Effector memory CD4-positive, alpha-beta T cell (primary cell): Measurements from ENCODE around the gene GNAI1.

Experiments used
- DNase-seq, 3 donors: peaks; one replicate each; pipeline ENCODE4 v3.0.0-alpha.2; 2020
- H3K27ac ChIP-seq: 2 replicates; pipeline ENCODE4 v1.7.0; 2013; ENCODE audit warnings: mild to moderate bottlenecking, low read length, moderate library complexity; ENCODE audit not compliant: insufficient read depth, poor library complexity, severe bottlenecking
- H3K27me3 ChIP-seq: replicated peaks from 2 replicates; pipeline ENCODE4 v1.7.0; 2013; ENCODE audit warnings: mild to moderate bottlenecking, low read length; ENCODE audit not compliant: insufficient read depth, control insufficient read depth, poor library complexity, severe bottlenecking
- H3K36me3 ChIP-seq: 2 replicates; pipeline ENCODE4 v1.7.0; 2013; ENCODE audit warnings: mild to moderate bottlenecking, low read length, moderate library complexity; ENCODE audit not compliant: control insufficient read depth, insufficient read depth
- H3K4me1 ChIP-seq: 2 replicates; pipeline ENCODE4 v1.7.0; 2013; ENCODE audit warnings: low read length, mild to moderate bottlenecking; ENCODE audit not compliant: control insufficient read depth, insufficient read depth, poor library complexity, severe bottlenecking
- H3K4me3 ChIP-seq: 2 replicates; pipeline ENCODE4 v1.7.0; 2013; ENCODE audit warnings: low read length, low read depth, mild to moderate bottlenecking; ENCODE audit not compliant: insufficient read depth, poor library complexity, severe bottlenecking
- H3K9me3 ChIP-seq: 2 replicates; pipeline ENCODE4 v1.7.0; 2013; ENCODE audit warnings: mild to moderate bottlenecking, low read length, moderate library complexity; ENCODE audit not compliant: control insufficient read depth

Gene GNAI1

DNA sequence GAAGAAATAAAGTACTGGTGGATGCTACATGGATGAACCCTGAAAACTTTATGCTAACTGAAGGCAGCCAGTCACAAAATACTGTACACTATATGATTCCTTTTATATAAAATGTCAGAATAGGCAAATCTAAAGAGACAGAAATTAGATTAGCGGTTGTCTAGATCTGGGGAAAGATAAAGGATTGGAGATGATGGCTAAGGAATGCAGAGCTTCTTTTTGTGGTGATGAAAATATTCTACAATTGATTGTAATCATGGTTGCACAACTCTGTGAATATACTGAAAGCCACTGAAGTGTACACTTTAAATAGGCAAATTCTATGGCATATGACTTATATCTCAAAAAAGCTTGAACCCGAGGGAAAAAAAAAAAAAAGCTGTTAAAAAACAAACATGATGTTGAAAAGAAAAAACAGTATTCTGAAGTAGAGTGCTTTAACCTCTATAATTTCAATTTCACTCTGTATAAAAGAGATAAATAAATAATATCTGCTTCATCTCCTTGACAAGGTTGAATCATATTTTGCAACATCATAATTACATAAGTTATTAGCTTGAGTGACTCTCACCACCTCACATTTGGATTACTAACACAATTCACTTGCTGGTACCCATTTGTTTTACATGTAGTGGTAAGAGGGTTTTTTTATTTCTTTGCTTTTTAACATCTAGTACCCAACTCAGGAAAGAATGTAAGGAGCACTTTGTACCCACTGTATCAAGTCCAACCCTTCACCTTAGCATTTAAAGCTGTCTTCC, 2.8 kb upstream of the GNAI1 start:
- Histone ChIP-seq H3K9me3 (no peaks in the 10 kb centered on the region), H3K4me3 (no peak overlapping the region), H3K27me3 (no peaks in the 10 kb centered on the region), H3K4me1 (peaks cover 7% of the 10 kb centered on the region), H3K27ac (no peak overlapping the region), H3K36me3 (no peaks in the 10 kb centered on the region)
- no peak for DNase-seq

- Histone ChIP-seq H3K36me3 (no peaks in the 10 kb centered on the region), H3K9me3 (no peaks in the 10 kb centered on the region), H3K27ac (no peak overlapping the region), H3K4me1 (peaks cover 7% of the 10 kb centered on the region), H3K4me3 (no peak overlapping the region), H3K27me3 (no peaks in the 10 kb centered on the region)
- DNase-seq = no peak
Observed at GRCh38 chr7:80132594-80132993, 2.0 kb upstream of the GNAI1 start.

DNA sequence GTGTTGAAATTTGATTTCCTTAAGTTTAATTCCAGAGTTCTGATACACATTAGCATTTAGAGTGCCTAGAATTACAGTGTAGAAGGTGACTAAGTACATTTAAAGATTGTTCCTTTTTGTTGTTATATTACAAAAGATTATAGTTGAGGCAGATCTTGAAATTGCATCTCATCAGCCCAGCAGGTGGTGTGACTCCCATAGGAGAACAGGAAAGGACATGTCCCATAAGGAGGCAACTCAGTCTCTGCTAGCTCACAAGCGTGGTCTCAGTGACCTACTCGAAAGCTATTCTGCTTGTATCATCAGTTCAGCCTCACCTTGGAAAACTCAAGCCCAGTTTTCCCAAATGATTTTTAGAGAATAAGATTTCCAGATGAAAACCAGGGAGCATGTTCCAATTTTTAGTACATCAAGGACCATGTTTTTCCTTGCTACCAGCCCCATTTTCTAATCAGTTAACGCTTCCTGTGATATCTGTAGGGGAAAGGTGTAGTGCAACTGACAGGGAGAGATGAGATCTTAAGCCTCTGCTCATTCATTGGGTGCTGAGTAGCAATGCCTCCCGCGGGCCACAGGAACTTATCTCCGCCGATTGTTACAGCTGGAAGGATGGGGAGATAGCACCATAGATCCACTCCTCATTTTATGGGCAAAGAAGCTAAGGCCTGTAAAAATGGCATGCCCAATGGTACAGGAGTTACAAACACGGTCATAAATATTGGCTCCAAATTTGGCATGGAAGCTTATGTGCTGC, 1.1 kb upstream of the GNAI1 start:
- no peak for DNase-seq
- Histone ChIP-seq H3K4me1 (peaks cover 7% of the 10 kb centered on the region), H3K27ac (no peak overlapping the region), H3K36me3 (no peaks in the 10 kb centered on the region), H3K4me3 (no peak overlapping the region), H3K27me3 (no peaks in the 10 kb centered on the region), H3K9me3 (no peaks in the 10 kb centered on the region)

DNA sequence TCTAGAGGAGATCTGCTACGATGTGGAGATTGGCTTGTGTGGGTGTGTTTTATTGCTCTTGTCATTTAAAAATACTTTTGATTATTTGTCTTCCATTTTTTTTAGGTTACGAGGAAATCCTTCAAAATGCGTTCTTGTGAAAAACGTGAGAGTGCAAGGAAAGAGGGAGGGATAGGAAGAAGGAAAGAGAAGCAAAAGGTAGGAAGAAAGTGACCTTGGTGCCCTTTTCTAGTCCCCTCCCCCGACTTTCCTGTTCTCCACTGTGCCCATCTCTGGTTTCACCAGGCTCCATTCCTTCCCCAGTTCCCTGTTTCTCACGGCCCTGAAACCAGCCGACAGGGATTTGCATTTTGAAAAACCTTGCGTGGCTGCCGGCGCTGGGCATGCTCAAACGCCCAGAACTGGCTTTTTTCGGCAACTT, 506 bp upstream of the GNAI1 start:
- H3K9me3 ChIP-seq = no peaks in the 10 kb centered on the region
- H3K4me3 ChIP-seq = no peak overlapping the region
- H3K4me1 ChIP-seq = peaks cover 7% of the 10 kb centered on the region
- no peaks in the 10 kb centered on the region for H3K36me3 ChIP-seq
- no peak overlapping the region for H3K27ac ChIP-seq
- DNase-seq = no peak
- no peaks in the 10 kb centered on the region for H3K27me3 ChIP-seq

DNA sequence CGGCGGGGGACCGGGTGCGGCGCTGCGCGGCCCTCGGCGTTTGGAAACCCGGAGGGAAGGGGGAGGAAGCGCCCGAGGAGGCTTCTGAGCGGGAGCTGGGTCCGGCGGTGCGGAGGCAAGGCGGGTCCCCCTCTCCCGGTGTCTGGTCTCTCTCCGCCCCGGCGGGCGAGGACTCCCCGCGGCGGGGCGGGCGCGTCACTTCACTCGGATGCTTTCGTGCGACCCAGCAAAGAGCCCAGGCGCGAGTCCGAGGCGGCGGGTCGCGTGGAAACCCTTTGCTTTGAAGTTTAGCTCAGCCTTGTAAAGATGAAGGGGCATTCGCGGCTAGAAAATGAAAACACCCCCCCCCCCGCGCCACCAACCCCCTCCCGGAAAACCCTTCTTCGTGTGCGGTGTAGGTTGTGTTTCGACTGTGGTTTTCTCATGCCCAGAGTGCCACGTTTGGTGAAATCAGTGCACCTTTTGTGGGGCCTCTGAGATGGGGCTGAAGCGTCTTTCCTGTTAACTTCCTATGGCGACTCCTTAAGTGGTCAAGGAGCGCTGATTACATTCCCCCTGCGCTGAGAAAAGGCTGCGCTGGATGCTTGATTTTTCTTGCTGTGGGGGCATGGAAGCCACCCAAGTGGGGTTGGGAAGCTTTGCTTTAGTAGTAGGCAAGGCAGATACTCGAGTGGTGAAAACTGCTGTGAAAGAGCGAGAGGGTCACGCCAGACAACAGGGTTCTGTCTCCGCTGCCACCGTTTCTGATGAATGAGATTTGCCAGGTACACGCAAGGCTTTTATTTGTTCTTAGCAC, 876 bp downstream of the GNAI1 start:
- peaks cover 7% of the 10 kb centered on the region for H3K4me1 ChIP-seq
- H3K4me3 ChIP-seq = peak overlapping the region; percentile 32
- no peak for DNase-seq
- H3K9me3 ChIP-seq = no peaks in the 10 kb centered on the region
- H3K36me3 ChIP-seq = no peaks in the 10 kb centered on the region
- no peak overlapping the region for H3K27ac ChIP-seq
- H3K27me3 ChIP-seq = no peaks in the 10 kb centered on the region

DNA sequence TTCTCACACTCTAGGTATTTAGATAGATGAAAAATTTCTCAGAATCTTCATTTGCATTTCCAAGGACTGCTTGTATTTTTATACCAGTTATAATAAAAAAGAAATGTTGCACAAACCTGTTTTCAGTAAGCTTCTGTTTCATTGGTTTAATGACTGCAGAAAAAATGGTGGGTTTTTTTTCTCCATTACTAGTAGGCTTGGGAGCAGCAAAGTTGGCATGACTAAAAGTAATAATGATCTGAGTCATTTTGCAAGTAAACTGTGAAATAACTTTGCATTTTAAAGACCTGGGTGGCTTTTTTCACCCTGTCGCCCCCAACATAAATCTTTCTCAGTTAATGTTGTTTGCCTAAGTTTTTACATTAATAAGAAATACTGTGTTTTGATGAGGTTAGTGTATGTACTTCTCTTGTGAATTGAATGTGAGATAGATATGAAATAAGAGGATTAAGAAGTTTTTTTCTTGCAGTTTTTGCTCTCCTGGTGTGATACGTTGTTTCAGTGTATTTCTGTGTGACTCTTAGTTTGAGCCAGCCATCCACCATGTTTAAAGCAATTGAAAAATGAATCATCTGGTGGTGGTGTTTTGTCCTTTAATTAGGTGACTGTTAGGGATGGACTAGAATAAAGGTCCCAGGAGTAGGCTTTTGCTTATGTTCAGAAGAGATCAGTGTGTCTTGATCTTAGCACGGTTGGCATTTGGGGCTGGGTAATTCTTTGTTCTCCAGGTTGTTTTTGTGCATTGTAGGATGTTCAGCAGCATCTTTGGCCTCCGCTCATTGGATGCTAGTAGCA, 1.8 kb downstream of the GNAI1 start:
- no peak for DNase-seq
- no peaks in the 10 kb centered on the region for H3K9me3 ChIP-seq
- no peak overlapping the region for H3K4me3 ChIP-seq
- H3K27me3 ChIP-seq = no peaks in the 10 kb centered on the region
- peaks cover 7% of the 10 kb centered on the region for H3K4me1 ChIP-seq
- H3K27ac ChIP-seq = no peak overlapping the region
- H3K36me3 ChIP-seq = no peaks in the 10 kb centered on the region

DNA sequence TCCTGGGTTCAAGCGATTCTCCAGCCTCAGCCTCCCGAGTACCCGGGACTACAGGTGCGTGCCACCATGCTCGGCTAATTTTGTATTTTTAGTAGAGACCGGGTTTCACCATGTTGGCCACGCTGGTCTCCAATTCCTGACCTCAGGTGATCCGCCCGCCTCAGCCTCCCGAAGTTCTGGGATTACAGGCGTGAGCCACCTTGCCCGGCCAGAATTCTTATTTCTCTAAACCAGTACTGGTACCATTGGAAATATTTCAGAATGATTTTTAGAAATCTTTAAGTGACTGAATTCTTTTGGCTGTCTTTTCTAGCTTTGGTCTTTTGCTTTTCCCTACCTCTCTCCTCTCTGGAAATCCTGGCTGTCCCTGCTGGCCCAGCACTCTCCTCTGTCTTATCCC, 2.8 kb downstream of the GNAI1 start:
- no peak overlapping the region for H3K27ac ChIP-seq
- no peaks in the 10 kb centered on the region for H3K36me3 ChIP-seq
- H3K4me1 ChIP-seq = peaks cover 7% of the 10 kb centered on the region
- no peak overlapping the region for H3K4me3 ChIP-seq
- H3K27me3 ChIP-seq = no peaks in the 10 kb centered on the region
- no peaks in the 10 kb centered on the region for H3K9me3 ChIP-seq
- DNase-seq = no peak

GRCh38 chr7:80139236-80139635, 4.6 kb downstream of the GNAI1 start:
- no peaks in the 10 kb centered on the region for H3K36me3 ChIP-seq
- H3K4me3 ChIP-seq = no peak overlapping the region
- no peak for DNase-seq
- H3K27ac ChIP-seq = no peak overlapping the region
- peaks cover 7% of the 10 kb centered on the region for H3K4me1 ChIP-seq
- no peaks in the 10 kb centered on the region for H3K27me3 ChIP-seq
- no peaks in the 10 kb centered on the region for H3K9me3 ChIP-seq

DNA sequence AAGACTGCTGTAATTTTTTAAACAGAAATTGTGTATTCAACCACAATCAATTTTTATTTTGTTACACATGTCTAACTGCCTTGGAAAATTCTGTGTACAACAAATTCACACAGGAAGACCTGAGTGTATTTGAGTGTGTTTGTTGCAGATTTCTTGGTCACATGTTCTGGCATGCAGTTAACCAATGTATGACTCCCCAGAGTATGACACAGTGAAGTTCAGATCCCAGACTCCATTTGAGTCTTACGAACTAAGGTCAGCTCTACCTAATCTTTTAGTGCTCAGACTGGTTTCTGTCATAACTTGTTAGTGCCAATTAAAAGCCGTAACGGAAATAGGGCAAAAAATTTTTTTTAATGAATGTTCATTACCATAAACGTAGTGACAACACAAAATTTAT, 5.8 kb downstream of the GNAI1 start:
- Histone ChIP-seq H3K4me3 (no peak overlapping the region), H3K36me3 (no peaks in the 10 kb centered on the region), H3K27me3 (no peaks in the 10 kb centered on the region), H3K4me1 (peaks cover 2% of the 10 kb centered on the region), H3K27ac (no peak overlapping the region), H3K9me3 (no peaks in the 10 kb centered on the region)
- DNase-seq = no peak
